ENCODE data around the gene ID2. TPM values are rescaled to one million over a fixed set of nuclear protein-coding genes. Genes with fewer than 3 reads are reported as not detected.

The ID2 gene, protein sequence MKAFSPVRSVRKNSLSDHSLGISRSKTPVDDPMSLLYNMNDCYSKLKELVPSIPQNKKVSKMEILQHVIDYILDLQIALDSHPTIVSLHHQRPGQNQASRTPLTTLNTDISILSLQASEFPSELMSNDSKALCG
- total RNA-seq, result 100 to 1,000 TPM; 103 to 113 TPM
- total RNA-seq, result 100 to 503 reads per million in 2 donors

DNA sequence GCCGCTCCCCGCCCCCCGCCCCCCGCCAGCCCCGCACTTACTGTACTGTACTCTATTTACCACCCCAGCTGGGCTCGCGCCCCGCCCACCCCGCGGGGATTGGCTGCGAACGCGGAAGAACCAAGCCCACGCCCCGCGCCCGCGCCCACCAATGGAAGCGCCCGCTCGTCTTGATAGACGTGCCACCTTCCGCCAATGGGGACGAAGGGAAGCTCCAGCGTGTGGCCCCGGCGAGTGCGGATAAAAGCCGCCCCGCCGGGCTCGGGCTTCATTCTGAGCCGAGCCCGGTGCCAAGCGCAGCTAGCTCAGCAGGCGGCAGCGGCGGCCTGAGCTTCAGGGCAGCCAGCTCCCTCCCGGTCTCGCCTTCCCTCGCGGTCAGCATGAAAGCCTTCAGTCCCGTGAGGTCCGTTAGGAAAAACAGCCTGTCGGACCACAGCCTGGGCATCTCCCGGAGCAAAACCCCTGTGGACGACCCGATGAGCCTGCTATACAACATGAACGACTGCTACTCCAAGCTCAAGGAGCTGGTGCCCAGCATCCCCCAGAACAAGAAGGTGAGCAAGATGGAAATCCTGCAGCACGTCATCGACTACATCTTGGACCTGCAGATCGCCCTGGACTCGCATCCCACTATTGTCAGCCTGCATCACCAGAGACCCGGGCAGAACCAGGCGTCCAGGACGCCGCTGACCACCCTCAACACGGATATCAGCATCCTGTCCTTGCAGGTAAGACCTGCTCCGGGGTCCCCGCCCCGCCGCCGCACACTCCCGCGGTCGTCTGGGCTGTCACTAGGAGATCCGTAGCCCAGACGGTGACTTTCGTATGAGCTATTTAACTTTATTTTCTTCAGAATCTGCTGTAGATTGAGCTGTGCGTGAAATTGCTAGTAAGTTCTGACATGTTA lies at the start of gene ID2:
TSS of gene ID2 (plus strand) at position 271 of the 907 bp plus-strand sequence. CDS start at position 381, 110 bp downstream.
- peak within 1 kb of the TSS; percentile 99 for H3K27ac Mint-ChIP-seq
- peaks cover 49% of the 10 kb centered on the region for H3K4me1 Mint-ChIP-seq
- H3K36me3 Mint-ChIP-seq (ENCODE audit: low read depth), result peaks cover 3% of the 10 kb centered on the region
- H3K27me3 Mint-ChIP-seq, result peaks cover 17% of the 10 kb centered on the region
- ATAC-seq, result peak; percentile 78
- peak within 1 kb of the TSS; percentile 100 for H3K4me3 Mint-ChIP-seq
- no peaks in the 10 kb centered on the region for H3K9me3 ChIP-seq (ENCODE audit: control insufficient read depth, low read length, poor library complexity, severe bottlenecking)
- peak; percentile 98 for DNase-seq

DNA sequence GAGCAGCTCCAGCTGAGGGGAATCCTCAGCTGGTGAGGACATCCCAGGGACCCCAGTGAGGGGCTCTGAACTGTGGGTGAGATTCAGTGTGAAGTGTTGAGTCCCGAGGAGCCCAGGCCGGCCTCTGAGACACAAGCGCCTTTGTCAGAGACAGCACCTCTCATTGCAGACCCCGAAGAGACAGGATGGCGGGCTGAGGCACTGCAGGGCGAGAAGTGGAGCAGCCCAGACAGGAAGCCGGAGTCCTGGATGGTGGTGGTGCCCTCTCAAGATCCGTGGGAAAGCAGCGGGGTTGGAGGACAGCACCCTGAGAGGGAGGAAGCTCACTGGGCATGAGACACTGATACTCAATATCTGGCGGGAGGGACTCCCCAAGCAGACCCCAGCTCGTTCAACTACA lies 49.1 kb upstream of the ID2 start:
- Mint-ChIP-seq H3K4me3 (no peak overlapping the region), H3K36me3 (ENCODE audit: low read depth) (no peaks in the 10 kb centered on the region), H3K4me1 (peaks cover 16% of the 10 kb centered on the region), H3K27ac (no peak overlapping the region), H3K27me3 (peaks cover 19% of the 10 kb centered on the region)
- H3K9me3 ChIP-seq (ENCODE audit: control insufficient read depth, low read length, poor library complexity, severe bottlenecking), result no peaks in the 10 kb centered on the region
- ATAC-seq (no peak), DNase-seq (no peak)

DNA sequence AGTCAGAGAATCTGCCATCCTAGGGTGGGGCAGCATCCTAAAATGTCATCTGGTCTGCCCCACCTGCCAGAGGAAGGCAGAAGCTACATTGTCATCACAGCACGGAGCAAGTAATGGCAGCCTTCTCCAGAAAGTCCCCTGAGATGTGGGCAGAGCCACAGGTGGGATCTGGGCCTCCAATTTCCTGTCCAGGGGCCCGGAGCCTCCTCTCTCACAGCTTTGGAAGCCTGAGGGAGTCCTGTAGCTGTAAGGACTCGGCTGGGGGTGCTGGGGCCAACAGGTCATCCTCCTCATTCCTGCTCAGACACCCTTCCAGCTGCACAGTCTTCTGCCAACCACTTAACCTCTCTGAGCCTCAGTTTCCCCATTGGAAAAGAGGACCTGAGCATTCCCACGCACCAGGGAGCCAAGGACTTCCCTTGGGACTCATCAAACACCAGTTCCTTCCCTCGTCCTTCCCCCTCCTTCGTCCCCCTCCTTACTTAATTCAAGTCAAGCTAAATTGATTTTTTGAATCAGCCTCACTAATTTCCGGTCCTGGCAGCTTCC lies 48.6 kb upstream of the ID2 start:
- peaks cover 19% of the 10 kb centered on the region for H3K27me3 Mint-ChIP-seq
- H3K36me3 Mint-ChIP-seq (ENCODE audit: low read depth), result no peaks in the 10 kb centered on the region
- H3K9me3 ChIP-seq (ENCODE audit: control insufficient read depth, low read length, poor library complexity, severe bottlenecking), result no peaks in the 10 kb centered on the region
- H3K27ac Mint-ChIP-seq, result no peak overlapping the region
- H3K4me1 Mint-ChIP-seq, result peaks cover 16% of the 10 kb centered on the region
- DNase-seq (no peak), ATAC-seq (no peak)
- H3K4me3 Mint-ChIP-seq, result no peak overlapping the region

DNA sequence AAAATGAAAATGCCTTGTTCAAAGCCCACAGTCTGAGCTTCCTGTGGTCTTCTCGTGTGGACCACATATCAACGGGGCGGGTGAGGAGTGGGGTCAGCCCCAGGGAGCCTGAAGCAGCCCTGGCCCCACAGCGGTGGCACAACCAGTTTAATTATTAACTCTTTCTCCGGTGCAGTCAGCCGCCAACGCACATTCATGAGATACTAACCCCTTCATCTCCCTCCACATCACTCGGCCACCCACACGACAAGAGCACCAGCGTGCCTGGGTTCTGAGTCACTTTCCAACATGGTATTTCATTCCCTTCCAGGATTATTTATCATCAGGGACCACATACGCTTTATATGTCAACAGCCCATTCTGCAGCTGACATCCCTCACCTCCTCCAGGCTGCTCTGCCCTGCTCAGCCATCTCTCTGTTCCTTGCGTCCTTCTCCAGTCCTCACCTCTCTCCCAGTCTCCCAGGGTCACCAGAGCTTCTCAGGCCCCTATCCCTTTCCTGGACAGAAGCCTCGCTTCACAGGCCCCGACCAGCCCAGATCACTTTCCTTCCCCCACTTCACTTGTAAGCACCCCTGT lies 48.0 kb upstream of the ID2 start:
- no peaks in the 10 kb centered on the region for H3K36me3 Mint-ChIP-seq (ENCODE audit: low read depth)
- H3K27me3 Mint-ChIP-seq, result peaks cover 19% of the 10 kb centered on the region
- DNase-seq (no peak), ATAC-seq (no peak)
- peaks cover 16% of the 10 kb centered on the region for H3K4me1 Mint-ChIP-seq
- no peak overlapping the region for H3K4me3 Mint-ChIP-seq
- H3K27ac Mint-ChIP-seq, result no peak overlapping the region
- H3K9me3 ChIP-seq (ENCODE audit: control insufficient read depth, low read length, poor library complexity, severe bottlenecking), result no peaks in the 10 kb centered on the region

DNA sequence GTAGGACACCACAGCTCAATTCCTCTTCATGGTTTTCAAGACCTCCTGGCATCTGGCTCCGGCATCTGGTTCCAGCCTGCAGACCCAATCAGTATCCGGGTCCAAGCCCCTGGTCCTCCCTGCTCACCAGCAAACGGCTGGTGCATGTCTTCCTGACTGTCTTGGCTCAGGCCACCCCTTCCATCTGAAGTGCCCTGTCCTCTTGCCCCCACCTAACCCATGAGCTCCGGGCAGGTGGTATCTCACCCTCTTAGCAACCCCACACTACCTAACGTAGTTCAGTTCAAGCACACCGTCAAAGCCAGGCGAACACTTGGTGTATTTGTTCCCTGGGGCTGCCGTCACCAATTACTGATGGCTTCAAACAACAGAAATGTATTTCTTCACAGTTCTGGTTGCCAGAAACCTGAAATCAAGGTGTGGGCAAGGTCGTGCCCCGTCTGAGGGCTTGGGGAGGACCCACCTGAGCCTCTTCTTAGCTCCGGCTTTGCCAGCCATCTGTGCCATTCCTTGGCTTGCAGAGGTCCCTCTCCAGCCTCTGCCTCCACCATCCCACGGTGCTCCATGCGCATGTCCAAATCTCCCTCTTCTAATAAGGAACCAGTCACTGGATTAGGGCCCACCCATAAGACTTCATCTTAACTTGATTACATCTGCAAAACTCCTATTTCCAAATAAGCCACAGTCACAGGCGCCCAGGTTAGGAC lies 47.2 kb upstream of the ID2 start:
- ATAC-seq (no peak), DNase-seq (no peak)
- H3K9me3 ChIP-seq (ENCODE audit: control insufficient read depth, low read length, poor library complexity, severe bottlenecking), result no peaks in the 10 kb centered on the region
- Mint-ChIP-seq H3K27me3 (peaks cover 19% of the 10 kb centered on the region), H3K4me1 (peaks cover 16% of the 10 kb centered on the region), H3K4me3 (peak overlapping the region; percentile 21), H3K27ac (no peak overlapping the region), H3K36me3 (ENCODE audit: low read depth) (no peaks in the 10 kb centered on the region)

DNA sequence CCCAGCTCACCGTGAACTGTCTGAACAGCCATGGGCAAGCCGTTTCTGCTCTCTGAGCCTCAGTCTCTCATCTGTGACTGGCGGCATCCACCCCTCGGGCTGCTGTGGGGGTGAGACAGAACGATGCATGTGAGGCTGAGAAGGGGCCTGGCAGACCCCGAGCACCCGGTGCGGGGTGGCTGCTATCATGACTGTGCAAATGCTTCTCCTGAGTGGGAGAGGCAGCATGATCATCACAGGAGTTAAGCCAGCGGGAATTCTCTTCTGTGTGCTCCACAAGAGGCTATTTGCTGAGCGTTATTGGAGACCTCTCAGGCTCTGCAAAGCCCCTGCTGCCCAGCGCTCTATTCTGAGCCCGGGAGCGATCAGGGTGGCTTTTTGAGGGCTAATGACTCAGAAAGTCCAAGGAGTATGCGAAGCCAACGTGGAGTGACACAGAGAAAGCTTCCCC lies 45.8 kb upstream of the ID2 start:
- no peak for ATAC-seq
- DNase-seq, result no peak

DNA sequence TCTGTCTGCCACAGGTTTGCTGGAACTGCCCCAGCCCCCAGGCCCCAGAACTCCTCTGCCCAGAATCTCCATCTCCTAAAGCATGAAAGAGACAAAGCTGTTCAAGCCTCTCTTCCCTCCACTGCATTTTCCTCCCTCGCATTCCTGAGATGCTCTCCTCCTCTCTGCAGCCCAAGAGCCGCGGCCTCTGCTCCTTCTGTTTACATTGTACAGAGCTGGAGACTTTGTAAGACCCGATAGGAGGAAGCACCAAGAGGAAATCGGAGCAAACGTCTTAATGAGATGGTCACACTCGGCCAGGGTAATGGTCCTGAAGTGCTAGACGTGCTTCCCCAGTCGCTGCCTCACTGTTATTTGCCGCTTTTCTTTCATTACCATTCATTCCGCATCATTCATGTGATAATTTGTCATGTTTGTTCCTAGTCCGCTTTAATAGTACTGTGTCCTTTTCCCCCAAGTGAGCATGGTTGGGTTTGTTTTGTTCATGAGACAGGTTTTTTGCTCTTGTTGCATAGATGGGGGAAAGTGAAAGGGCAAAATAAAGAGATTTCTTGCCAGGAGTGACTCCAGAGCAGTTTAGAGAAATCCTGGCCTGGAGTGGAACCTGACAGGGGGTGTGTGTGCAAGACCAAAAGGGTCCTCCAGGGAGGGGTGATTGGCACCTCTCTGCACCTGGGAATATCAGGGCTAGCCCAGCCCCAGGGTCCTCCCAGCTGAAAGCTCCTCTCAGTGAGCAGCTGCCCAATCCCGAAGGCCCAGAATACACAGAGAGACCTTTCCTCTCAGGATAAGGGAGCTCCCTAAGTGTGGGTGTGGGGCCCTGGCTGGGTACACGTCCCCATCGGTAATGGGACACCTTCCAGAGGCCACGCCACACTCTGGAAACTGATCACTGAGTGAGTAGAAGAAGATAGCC lies 44.9 kb upstream of the ID2 start:
- no peak for ATAC-seq
- no peak for DNase-seq
- Mint-ChIP-seq H3K4me3 (no peak overlapping the region), H3K4me1 (peaks cover 15% of the 10 kb centered on the region), H3K27me3 (peaks cover 19% of the 10 kb centered on the region), H3K36me3 (ENCODE audit: low read depth) (no peaks in the 10 kb centered on the region), H3K27ac (no peak overlapping the region)
- H3K9me3 ChIP-seq (ENCODE audit: control insufficient read depth, low read length, poor library complexity, severe bottlenecking), result no peaks in the 10 kb centered on the region

More for the DNA sequence above, 45.8 kb upstream of the ID2 start:
- H3K27me3 Mint-ChIP-seq, result peaks cover 19% of the 10 kb centered on the region
- no peaks in the 10 kb centered on the region for H3K9me3 ChIP-seq (ENCODE audit: control insufficient read depth, low read length, poor library complexity, severe bottlenecking)
- H3K4me1 Mint-ChIP-seq, result peaks cover 16% of the 10 kb centered on the region
- H3K36me3 Mint-ChIP-seq (ENCODE audit: low read depth), result no peaks in the 10 kb centered on the region
- H3K27ac Mint-ChIP-seq, result no peak overlapping the region
- no peak overlapping the region for H3K4me3 Mint-ChIP-seq

DNA sequence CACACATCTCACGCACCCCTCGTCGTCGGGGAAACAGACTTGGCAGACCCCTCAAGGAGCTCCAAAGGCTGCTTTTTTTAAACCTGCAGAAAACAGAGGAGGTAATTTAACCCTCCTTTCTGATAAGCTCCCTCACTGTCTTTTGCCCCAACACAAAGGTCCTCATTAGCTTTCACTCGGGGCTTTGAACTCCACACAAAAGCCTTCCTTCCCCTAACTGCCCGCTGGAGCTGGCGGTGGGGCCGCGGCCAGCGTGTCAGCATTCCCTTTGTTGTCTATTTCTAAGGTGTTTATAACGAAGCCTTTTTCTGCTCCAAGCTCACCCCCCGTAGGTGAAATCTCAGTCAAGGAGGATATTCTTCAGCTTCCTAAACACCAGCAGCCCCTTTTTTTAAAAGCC lies 43.5 kb upstream of the ID2 start:
- DNase-seq (no peak), ATAC-seq (no peak)
- Mint-ChIP-seq H3K27me3 (peaks cover 19% of the 10 kb centered on the region), H3K27ac (no peak overlapping the region), H3K4me3 (no peak overlapping the region), H3K4me1 (peaks cover 13% of the 10 kb centered on the region), H3K36me3 (ENCODE audit: low read depth) (no peaks in the 10 kb centered on the region)
- H3K9me3 ChIP-seq (ENCODE audit: control insufficient read depth, low read length, poor library complexity, severe bottlenecking), result no peaks in the 10 kb centered on the region

DNA sequence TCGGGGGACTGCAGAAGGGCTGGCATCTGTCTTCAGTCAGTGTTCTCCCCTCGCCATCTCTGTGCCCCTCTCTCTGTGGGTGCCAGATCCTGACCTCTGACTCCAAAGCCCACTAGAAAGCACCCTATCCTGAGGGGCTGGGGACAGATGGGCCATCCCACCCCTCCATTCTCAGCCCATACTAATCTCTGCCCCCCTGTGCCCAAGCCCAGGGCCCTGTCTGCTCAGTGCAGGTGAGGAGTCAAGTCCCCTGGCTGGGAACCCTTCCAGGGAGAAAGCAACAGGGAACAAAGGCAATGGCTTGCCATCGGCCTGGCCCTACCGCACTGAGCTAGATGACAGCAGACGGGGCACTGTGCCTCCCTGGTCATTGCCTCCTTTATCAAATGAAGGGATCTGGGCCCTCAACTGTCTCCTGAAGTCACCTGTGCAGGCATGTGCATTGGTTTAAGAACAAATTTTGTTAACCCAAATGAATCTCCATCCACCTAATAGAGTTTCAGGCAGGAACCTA lies 42.7 kb upstream of the ID2 start:
- H3K27me3 Mint-ChIP-seq, result peaks cover 15% of the 10 kb centered on the region
- ATAC-seq (no peak), DNase-seq (no peak)
- no peaks in the 10 kb centered on the region for H3K9me3 ChIP-seq (ENCODE audit: control insufficient read depth, low read length, poor library complexity, severe bottlenecking)
- H3K36me3 Mint-ChIP-seq (ENCODE audit: low read depth), result no peaks in the 10 kb centered on the region
- H3K4me3 Mint-ChIP-seq, result no peak overlapping the region
- no peak overlapping the region for H3K27ac Mint-ChIP-seq
- H3K4me1 Mint-ChIP-seq, result peaks cover 7% of the 10 kb centered on the region

DNA sequence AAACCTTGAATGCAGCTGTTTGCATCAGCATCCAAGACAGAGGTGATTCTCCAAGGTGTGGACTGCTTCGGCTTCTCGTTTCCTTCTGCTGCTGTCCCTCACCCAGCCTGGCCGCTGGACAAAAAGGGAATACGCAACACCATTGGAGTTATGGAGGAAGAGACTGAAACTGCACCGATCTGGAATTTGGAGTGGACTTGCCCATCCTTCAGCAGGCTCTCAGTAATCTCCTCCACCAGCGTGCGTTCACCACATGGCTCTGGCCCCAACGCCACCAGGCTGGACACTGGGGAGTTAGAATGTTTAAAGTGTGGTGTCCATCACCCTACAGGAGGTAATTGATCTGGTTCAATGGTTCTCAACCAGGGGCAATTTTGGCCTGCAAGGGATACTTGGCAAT lies 41.4 kb upstream of the ID2 start:
- H3K4me1 Mint-ChIP-seq, result peaks cover 4% of the 10 kb centered on the region
- H3K4me3 Mint-ChIP-seq, result no peak overlapping the region
- DNase-seq (no peak), ATAC-seq (no peak)
- no peak overlapping the region for H3K27ac Mint-ChIP-seq
- no peaks in the 10 kb centered on the region for H3K36me3 Mint-ChIP-seq (ENCODE audit: low read depth)
- H3K27me3 Mint-ChIP-seq, result peaks cover 7% of the 10 kb centered on the region
- H3K9me3 ChIP-seq (ENCODE audit: control insufficient read depth, low read length, poor library complexity, severe bottlenecking), result no peaks in the 10 kb centered on the region

DNA sequence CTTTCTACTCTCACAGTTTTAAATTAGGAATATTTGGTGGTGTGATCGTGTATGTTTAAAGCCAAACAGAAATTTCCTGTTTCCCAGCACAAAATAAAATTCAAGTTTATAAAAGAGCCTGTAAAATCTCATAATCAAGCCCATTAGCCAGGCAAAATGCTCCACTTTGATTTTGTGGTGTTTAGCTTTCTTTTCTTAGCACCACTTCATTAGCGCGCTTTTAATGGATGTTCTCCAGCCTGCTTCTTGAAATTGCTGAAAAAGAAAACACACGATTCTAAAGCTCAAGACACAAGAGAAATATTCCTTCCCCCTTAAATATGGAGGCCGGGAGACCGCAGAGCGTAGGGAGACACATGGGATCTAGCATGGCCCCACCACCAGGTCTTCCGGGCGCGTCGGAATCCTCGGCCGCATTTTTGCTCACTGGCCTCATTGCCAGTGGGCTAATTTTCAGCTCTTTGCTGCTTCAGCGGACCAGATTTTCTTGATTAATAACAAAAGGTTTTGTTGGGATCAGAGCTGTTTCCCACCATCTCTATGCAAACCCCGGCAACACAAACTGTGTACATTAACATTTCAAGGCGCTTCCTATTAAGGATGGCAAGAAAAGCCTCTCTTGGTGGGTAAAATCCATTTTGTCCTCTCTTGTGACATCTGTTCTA lies 40.4 kb upstream of the ID2 start:
- Mint-ChIP-seq H3K36me3 (ENCODE audit: low read depth) (no peaks in the 10 kb centered on the region), H3K4me3 (no peak overlapping the region), H3K27me3 (peaks cover 7% of the 10 kb centered on the region), H3K4me1 (peaks cover 4% of the 10 kb centered on the region), H3K27ac (no peak overlapping the region)
- ATAC-seq (no peak), DNase-seq (no peak)
- no peaks in the 10 kb centered on the region for H3K9me3 ChIP-seq (ENCODE audit: control insufficient read depth, low read length, poor library complexity, severe bottlenecking)
